ENCODE results near the gene MPV17L2.

DNA sequence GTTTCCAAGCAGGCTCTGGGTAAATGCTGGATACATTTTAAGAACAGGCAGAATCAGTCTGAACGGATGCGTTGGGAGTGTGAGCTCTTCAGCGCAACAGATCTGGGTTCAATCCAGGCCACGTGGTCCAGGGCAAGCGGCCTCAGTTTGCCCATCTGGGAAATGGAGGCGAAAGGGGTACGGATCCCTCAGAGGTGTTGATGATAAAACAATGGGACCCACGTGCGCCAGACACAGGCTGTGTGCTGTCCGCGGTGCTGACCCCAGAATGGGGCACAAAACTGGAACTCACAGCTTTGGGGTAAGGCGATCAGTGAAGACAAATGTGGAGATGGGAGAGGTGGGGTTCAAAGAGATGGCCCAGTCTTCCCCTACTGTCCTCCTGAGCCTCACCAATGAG is 46.3 kb downstream of the MPV17L2 start:
- no peak for TF ChIP-seq CTCF (IDR thresholded peaks at IDR 0.05)
- no peak for TF ChIP-seq POLR2A (IDR thresholded peaks at IDR 0.05)

Data from adrenal gland (tissue), 5 donors.